Mammary epithelial cell (primary cell): ENCODE measurements around the gene PHKG2.

Source experiments
- EZH2 ChIP-seq: IDR thresholded peaks from 2 replicates; pipeline ENCODE4 v1.6.1; 2012; ENCODE audit warnings: low read length, inconsistent platforms, borderline replicate concordance
- TF ChIP-seq, protein P1 (sequence below), 2 donors: IDR thresholded peaks in 1 of 2; conservative IDR thresholded peaks in 1 of 2; 2 replicates each; pipeline ENCODE4 v1.5.1; 2011 to 2012; ENCODE audit warnings: inconsistent platforms in 2 of 2, low read length in 2 of 2, mild to moderate bottlenecking in 2 of 2, control low read depth in 1 of 2, low read depth in 1 of 2; ENCODE audit not compliant: insufficient read depth in 1 of 2; ENCODE audit errors: extremely low read depth in 1 of 2

DNA sequence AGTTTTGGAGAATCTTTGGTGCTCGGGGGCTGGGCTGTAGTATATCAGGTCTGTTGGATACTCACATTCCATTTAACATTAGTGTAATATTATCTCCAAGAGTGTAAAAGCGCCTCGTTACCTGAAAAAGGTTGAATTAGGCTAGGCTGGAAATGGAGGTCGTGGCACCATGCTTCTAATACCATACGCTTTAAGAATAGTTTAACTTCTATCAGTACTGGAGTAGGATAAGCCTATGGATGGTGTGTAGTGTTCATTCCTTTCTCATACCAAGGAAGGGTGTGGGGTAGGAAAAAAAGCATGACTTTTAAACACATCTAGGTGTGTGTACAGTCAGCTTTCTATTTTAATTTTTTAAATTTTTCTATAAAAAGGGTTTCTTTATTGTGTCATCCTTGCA is 47.3 kb upstream of the PHKG2 start:
- no peak for TF ChIP-seq EZH2
- TF ChIP-seq, protein P1, sequence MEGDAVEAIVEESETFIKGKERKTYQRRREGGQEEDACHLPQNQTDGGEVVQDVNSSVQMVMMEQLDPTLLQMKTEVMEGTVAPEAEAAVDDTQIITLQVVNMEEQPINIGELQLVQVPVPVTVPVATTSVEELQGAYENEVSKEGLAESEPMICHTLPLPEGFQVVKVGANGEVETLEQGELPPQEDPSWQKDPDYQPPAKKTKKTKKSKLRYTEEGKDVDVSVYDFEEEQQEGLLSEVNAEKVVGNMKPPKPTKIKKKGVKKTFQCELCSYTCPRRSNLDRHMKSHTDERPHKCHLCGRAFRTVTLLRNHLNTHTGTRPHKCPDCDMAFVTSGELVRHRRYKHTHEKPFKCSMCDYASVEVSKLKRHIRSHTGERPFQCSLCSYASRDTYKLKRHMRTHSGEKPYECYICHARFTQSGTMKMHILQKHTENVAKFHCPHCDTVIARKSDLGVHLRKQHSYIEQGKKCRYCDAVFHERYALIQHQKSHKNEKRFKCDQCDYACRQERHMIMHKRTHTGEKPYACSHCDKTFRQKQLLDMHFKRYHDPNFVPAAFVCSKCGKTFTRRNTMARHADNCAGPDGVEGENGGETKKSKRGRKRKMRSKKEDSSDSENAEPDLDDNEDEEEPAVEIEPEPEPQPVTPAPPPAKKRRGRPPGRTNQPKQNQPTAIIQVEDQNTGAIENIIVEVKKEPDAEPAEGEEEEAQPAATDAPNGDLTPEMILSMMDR (conservative IDR thresholded peaks at IDR 0.05 in 1 of 2, IDR thresholded peaks at IDR 0.05 in 1 of 2; ENCODE audit: extremely low read depth in 1 of 2, insufficient read depth in 1 of 2, low read depth in 1 of 2, low read length in 2 of 2), result no peak
